ENCODE data around the gene POLA2. TPM values are rescaled to one million over a fixed set of nuclear protein-coding genes. Genes with fewer than 3 reads are reported as not detected.

The POLA2 gene
- total RNA-seq, 1 donor, result 12.2 TPM

Other genes starting within 250 kb of the POLA2 start
- 14.2 TPM for gene ARL2, start 247.8 kb upstream of the POLA2 start, total RNA-seq
- gene SNX15, start 234.5 kb upstream of the POLA2 start, total RNA-seq, result 12.9 TPM
- 0.52 TPM for gene SAC3D1, start 220.8 kb upstream of the POLA2 start, total RNA-seq
- gene NAALADL1, start 203.4 kb upstream of the POLA2 start, total RNA-seq, result 6.6 TPM
- gene CDCA5, start 177.9 kb upstream of the POLA2 start, total RNA-seq, result not detected
- gene ZFPL1, start 177.7 kb upstream of the POLA2 start, total RNA-seq, result 17.6 TPM
- 397 TPM for gene VPS51, start 165.7 kb upstream of the POLA2 start, total RNA-seq
- gene TM7SF2, start 150.1 kb upstream of the POLA2 start, total RNA-seq, result 9.1 TPM
- gene ZNHIT2, start 144.3 kb upstream of the POLA2 start, total RNA-seq, result 5.7 TPM
- 338 TPM for gene FAU, start 139.8 kb upstream of the POLA2 start, total RNA-seq
- 40.7 TPM for gene MRPL49, start 139.6 kb upstream of the POLA2 start, total RNA-seq
- 23.6 TPM for gene SYVN1, start 127.4 kb upstream of the POLA2 start, total RNA-seq
- gene SPDYC, start 91.7 kb upstream of the POLA2 start, total RNA-seq, result not detected
- 76.2 TPM for gene CAPN1, start 80.0 kb upstream of the POLA2 start, total RNA-seq
- not detected for gene CDC42EP2, start 52.9 kb downstream of the POLA2 start, total RNA-seq
- 39.6 TPM for gene DPF2, start 71.9 kb downstream of the POLA2 start, total RNA-seq
- gene TIGD3, start 92.8 kb downstream of the POLA2 start, total RNA-seq, result 0.42 TPM
- gene SLC25A45, start 120.7 kb downstream of the POLA2 start, total RNA-seq, result 12.6 TPM
- gene FRMD8, start 124.7 kb downstream of the POLA2 start, total RNA-seq, result 23.1 TPM
- 198 TPM for gene NEAT1, start 160.8 kb downstream of the POLA2 start, total RNA-seq
- gene MALAT1, start 237.1 kb downstream of the POLA2 start, total RNA-seq, result 22,943 TPM

Data from mononuclear cell (primary cell).